ENCODE results near the gene KSR1. TPM values are rescaled to one million over a fixed set of nuclear protein-coding genes. Genes with fewer than 3 reads are reported as not detected.

Gene KSR1
- total and polyA plus RNA-seq, 10 of the 15 experiments (the other 5 are each of a cell fraction or from before 2014, with no cell fraction given), result 0.97 to 66.6 (median 22.9) TPM

DNA sequence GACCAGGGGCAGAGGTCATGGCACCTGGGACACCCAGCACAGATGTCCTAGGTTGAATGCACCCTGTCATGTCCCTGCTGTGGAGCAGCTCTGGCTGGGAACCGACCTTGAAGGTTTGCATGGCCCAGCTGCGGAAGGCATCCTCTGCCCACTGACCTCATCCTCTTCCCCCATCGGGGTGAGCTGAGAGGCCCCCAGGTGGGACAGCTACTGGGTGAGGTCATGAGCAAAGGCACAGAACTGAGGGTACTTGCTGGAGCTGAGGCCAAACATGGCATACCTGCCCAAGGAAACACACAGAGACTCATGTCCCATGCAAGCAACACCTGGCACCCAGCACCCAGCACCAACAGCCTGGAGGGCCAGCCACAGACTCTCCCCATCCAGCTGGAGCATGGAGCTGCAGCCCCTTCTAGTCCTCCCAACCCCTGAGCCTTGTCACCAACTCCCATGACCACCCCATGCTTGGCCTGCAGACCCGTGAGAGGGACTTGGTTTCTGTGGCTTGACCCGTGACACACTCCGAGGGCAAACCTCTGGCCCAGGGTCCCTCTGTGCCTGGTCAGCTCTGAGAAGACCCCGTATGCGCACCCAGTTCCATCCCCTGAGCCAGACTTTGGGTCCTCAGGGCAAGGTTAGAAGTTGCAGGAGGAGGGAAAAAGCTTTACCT is 207.8 kb downstream of the KSR1 start:
- H3K27me3 ChIP-seq (replicated peaks in 1 of 2; ENCODE audit: control insufficient read depth in 2 of 2, insufficient read depth in 2 of 2, low read length in 1 of 2), result peaks cover 0 to 1% of the 10 kb centered on the region in 2 experiments; a peak in 3 of 4 replicates
- no peak overlapping the region for H3K9ac ChIP-seq (ENCODE audit: control insufficient read depth, insufficient read depth, low read length)
- H3K4me3 ChIP-seq, result no peak overlapping the region
- no peak overlapping the region for H3K27ac ChIP-seq (ENCODE audit: control insufficient read depth, insufficient read depth)
- no peak for DNase-seq (ENCODE audit: low read depth, low spot score)
- WGBS (ENCODE audit: insufficient coverage, insufficient replicate concordance, low lambda C conversion rate, missing lambda C conversion rate), result 14% methylated on average over 8 of the region's 8 CpGs
- no peak overlapping the region for H2AFZ ChIP-seq (ENCODE audit: control insufficient read depth, low read depth, low read length)
- intact Hi-C loops (cut with micrococcal nuclease; ENCODE audit: unreplicated experiment) (no loop called here), in situ Hi-C loops (cut with MboI) (loop anchor here (10.0 kb wide), 1 partner anchor 81 kb away; no protein-coding TSS in a partner anchor)
- no peak overlapping the region for H3K4me2 ChIP-seq (ENCODE audit: control insufficient read depth, insufficient read depth)
- no peaks in the 10 kb centered on the region for H4K20me1 ChIP-seq (ENCODE audit: control insufficient read depth, insufficient read depth)
- no peaks in the 10 kb centered on the region for H3K9me3 ChIP-seq (replicated peaks; ENCODE audit: control insufficient read depth, insufficient read depth, low read length)
- no TSS peak for BruUV-seq (replicated peaks)
- H3K4me1 ChIP-seq (ENCODE audit: control insufficient read depth, insufficient read depth, low read length), result no peaks in the 10 kb centered on the region
- CTCF ChIA-PET, result interaction anchor here (1.8 to 2.0 kb wide), 2 partner anchors 9 to 13 kb away, joined by 6 to 7 read pairs; no protein-coding TSS in a partner anchor
- TF ChIP-seq, protein P1, sequence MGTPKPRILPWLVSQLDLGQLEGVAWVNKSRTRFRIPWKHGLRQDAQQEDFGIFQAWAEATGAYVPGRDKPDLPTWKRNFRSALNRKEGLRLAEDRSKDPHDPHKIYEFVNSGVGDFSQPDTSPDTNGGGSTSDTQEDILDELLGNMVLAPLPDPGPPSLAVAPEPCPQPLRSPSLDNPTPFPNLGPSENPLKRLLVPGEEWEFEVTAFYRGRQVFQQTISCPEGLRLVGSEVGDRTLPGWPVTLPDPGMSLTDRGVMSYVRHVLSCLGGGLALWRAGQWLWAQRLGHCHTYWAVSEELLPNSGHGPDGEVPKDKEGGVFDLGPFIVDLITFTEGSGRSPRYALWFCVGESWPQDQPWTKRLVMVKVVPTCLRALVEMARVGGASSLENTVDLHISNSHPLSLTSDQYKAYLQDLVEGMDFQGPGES (IDR thresholded peaks at IDR 0.05), result no peak
- TF ChIP-seq DPF2 (IDR thresholded peaks at IDR 0.05), result no peak
- TF ChIP-seq, protein P2, sequence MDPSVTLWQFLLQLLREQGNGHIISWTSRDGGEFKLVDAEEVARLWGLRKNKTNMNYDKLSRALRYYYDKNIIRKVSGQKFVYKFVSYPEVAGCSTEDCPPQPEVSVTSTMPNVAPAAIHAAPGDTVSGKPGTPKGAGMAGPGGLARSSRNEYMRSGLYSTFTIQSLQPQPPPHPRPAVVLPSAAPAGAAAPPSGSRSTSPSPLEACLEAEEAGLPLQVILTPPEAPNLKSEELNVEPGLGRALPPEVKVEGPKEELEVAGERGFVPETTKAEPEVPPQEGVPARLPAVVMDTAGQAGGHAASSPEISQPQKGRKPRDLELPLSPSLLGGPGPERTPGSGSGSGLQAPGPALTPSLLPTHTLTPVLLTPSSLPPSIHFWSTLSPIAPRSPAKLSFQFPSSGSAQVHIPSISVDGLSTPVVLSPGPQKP (IDR thresholded peaks at IDR 0.05; ENCODE audit: low read depth, low read length), result no peak
- TF ChIP-seq CBX5 (IDR thresholded peaks at IDR 0.05; ENCODE audit: low read depth), result no peak
- TF ChIP-seq, protein P3, sequence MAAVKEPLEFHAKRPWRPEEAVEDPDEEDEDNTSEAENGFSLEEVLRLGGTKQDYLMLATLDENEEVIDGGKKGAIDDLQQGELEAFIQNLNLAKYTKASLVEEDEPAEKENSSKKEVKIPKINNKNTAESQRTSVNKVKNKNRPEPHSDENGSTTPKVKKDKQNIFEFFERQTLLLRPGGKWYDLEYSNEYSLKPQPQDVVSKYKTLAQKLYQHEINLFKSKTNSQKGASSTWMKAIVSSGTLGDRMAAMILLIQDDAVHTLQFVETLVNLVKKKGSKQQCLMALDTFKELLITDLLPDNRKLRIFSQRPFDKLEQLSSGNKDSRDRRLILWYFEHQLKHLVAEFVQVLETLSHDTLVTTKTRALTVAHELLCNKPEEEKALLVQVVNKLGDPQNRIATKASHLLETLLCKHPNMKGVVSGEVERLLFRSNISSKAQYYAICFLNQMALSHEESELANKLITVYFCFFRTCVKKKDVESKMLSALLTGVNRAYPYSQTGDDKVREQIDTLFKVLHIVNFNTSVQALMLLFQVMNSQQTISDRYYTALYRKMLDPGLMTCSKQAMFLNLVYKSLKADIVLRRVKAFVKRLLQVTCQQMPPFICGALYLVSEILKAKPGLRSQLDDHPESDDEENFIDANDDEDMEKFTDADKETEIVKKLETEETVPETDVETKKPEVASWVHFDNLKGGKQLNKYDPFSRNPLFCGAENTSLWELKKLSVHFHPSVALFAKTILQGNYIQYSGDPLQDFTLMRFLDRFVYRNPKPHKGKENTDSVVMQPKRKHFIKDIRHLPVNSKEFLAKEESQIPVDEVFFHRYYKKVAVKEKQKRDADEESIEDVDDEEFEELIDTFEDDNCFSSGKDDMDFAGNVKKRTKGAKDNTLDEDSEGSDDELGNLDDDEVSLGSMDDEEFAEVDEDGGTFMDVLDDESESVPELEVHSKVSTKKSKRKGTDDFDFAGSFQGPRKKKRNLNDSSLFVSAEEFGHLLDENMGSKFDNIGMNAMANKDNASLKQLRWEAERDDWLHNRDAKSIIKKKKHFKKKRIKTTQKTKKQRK (IDR thresholded peaks at IDR 0.05; ENCODE audit: low read depth, low read length), result no peak
- no peak for TF ChIP-seq FOXM1 (IDR thresholded peaks at IDR 0.05; ENCODE audit: low read depth, low read length)
- no peak for TF ChIP-seq RUNX3 (IDR thresholded peaks at IDR 0.05; ENCODE audit: low read length)
- TF ChIP-seq MYB (IDR thresholded peaks at IDR 0.05; ENCODE audit: borderline replicate concordance, low read depth, low read length), result no peak
- TF ChIP-seq SREBF2 (IDR thresholded peaks at IDR 0.05; ENCODE audit: low read length), result no peak
- no peak for TF ChIP-seq TCF12 (IDR thresholded peaks at IDR 0.05; ENCODE audit: low read depth, low read length)
- no peak for TF ChIP-seq JUNB (IDR thresholded peaks at IDR 0.05)
- TF ChIP-seq POLR2AphosphoS2 (IDR thresholded peaks at IDR 0.05; ENCODE audit: low read depth, low read length), result no peak
- TF ChIP-seq TBL1XR1 (IDR thresholded peaks at IDR 0.05; ENCODE audit: low read depth, low read length), result no peak
- TF ChIP-seq TCF3 (IDR thresholded peaks at IDR 0.05; ENCODE audit: borderline replicate concordance, insufficient read depth, low read depth, low read length), result no peak
- no peak for TF ChIP-seq NFYB (IDR thresholded peaks at IDR 0.05; ENCODE audit: insufficient read depth, low read depth, low read length)
- TF ChIP-seq HDGF (IDR thresholded peaks at IDR 0.05), result no peak
- no peak for TF ChIP-seq GABPA (IDR thresholded peaks at IDR 0.05; ENCODE audit: low read depth)
- no peak for TF ChIP-seq CEBPB (IDR thresholded peaks at IDR 0.05; ENCODE audit: borderline replicate concordance in 1 of 2, low read depth in 2 of 2, low read length in 2 of 2)
- no peak for ATAC-seq
- no peaks in the 10 kb centered on the region for H3K79me2 ChIP-seq (ENCODE audit: control insufficient read depth, insufficient read depth, low read length)
- RAD21 ChIA-PET (ENCODE audit: unreplicated experiment), result no interaction called here
- H3K36me3 ChIP-seq (ENCODE audit: control insufficient read depth in 2 of 2, insufficient read depth in 2 of 2, low read length in 1 of 2), result no peaks in the 10 kb centered on the region
- POLR2A ChIA-PET, result no interaction called here
- FAIRE-seq, result no peak
- SMC1A ChIA-PET (ENCODE audit: uncharacterized antibody, unreplicated experiment), result interaction anchor here (1.2 kb wide), 1 partner anchor 92 kb away, joined by 3 read pairs; no protein-coding TSS in a partner anchor

All from GM12878 (cell line).